ENCODE measurements around the gene GGCX.

The GGCX gene

DNA sequence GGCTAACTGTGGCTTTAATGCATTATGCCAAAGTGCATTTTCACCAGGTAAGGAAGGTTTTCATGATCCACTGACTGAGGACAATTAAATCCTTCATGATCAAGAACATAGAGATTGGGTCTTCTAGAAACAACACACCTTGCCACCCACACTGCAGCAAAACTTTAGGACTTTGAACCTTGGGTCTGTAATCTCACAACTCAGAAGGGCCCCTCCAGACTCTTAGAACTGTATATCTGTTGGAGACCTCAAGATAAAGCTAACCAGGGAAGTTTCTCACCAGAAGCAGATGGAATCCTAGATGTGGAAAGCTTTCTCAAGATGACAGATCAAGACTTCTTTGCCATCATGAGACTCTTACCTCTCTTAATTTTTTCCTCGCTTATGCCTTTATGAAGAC lies 64.9 kb downstream of the GGCX start:
- Histone ChIP-seq H3K4me3 (ENCODE audit: insufficient read depth, low read length, poor library complexity, severe bottlenecking) (no peak overlapping the region), H3K9me2 (replicated peaks; ENCODE audit: insufficient read depth, low read length) (no peaks in the 10 kb centered on the region), H3K9ac (ENCODE audit: low read length) (no peak overlapping the region), H3K79me2 (ENCODE audit: insufficient read depth, low read length) (no peaks in the 10 kb centered on the region), H3K27ac (ENCODE audit: low read depth, low read length) (no peak overlapping the region), H3K4me2 (ENCODE audit: low read depth, low read length, poor library complexity, severe bottlenecking) (no peak overlapping the region), H3K9me3 (ENCODE audit: insufficient read depth, low read length) (no peaks in the 10 kb centered on the region), H3K36me3 (ENCODE audit: low read length) (no peaks in the 10 kb centered on the region), H3F3A (ENCODE audit: insufficient read depth) (no peaks in the 10 kb centered on the region), H3K27me3 (ENCODE audit: low read length) (no peaks in the 10 kb centered on the region), H2AFZ (ENCODE audit: low read depth, low read length, severe bottlenecking) (no peak overlapping the region), H4K20me1 (ENCODE audit: low read depth, low read length) (no peaks in the 10 kb centered on the region)
- no peak for TF ChIP-seq EZH2phosphoT487 (conservative IDR thresholded peaks at IDR 0.05; ENCODE audit: low read length)

All from SU-DHL-6 (cell line).